ENCODE data around the gene GMEB1.

GMEB1 gene

DNA sequence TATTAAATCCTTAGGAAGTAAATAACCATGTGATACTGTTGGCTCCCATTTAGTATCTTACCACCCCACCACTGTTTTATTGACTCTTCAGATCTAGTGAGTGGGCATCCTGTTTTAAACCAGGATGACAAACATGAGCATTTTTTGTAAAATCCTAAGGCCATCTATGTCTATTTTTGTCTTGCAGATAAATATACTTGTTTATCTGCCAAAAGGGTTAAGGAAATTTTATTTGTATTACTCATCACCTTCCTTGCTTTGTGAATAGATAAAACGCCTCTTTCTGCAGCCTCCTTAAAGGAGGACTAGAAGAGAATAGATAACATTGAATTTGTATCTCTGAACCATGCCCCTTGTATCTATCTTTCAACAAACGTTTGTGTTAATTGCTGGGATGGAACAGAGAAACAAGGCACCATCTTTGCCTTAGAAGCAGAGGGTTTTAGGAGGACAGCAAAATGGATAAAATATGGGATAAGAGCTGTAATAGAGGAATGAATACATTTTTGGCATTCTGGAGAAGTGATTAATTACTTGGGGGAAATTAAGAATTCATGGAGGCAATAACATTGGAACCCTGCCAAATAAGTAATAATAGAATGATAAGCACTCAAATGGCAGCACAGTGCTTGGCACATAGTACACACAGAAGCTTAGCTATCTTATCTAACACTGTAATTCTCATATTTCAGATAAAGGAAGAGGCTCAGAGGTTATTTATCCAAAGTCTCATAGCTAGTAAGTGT lies 82.9 kb downstream of the GMEB1 start:
- no peak for DNase-seq

DNA sequence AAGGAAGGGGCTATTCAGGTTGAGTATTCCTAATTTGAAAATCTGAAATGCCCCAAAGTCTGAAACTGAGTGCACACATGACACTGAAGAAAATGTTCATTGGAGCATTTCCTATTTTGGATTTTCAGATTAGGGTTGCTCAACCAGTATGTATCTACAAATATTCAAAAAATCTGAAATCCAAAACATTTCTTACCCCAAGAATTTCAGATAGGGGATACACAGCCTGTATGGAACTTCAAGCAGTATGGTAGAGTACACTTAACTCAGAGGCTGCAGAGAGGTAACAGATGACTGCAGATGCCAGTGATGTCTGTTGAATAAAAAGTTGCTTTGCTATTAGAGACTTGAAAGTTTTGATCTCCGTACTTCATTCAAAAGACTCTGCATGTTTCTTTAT lies 87.1 kb downstream of the GMEB1 start:
- DNase-seq: no peak

DNA sequence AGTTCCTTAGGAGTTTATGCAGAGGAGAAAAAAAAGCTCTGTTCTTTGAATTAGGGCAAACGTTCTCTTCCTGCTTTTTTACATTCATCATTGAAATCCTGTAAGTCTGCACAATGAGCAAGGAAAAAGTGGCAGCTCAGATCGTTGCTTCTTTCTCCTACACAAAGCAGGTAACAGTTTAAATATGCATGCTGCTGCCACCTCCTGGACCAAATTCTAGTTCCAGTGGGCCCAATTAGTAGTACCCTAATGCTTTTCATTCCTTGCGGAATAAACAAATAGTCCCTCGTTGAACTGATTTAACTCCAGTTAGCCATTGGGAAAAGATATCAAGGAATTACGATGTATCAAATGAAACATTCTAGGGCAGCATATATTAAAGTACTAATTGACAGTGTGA lies 88.3 kb downstream of the GMEB1 start:
- peak in 1 of 3 experiments; percentile 23 for DNase-seq

- DNase-seq: no peak
Observed at GRCh38 chr1:28758420-28758819, 89.8 kb downstream of the GMEB1 start.

DNA sequence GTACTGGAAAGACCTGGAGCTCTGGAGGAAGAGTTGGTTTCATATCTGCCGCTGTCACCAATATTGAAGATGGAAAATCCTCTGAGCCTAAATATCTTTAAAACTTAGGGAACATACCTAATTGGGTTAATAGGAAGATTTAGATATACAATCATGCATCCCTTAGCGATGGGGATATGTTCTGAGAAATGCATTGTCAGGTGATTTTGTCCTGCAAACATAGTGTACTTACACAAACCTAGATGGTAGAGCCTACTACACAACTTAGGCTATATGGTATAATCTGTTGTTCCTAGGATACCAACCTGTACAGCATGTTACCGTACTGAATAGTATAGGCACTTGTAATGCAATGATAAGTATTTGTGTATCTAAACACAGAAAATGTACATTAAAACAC lies 90.7 kb downstream of the GMEB1 start:
- no peak for DNase-seq

DNA sequence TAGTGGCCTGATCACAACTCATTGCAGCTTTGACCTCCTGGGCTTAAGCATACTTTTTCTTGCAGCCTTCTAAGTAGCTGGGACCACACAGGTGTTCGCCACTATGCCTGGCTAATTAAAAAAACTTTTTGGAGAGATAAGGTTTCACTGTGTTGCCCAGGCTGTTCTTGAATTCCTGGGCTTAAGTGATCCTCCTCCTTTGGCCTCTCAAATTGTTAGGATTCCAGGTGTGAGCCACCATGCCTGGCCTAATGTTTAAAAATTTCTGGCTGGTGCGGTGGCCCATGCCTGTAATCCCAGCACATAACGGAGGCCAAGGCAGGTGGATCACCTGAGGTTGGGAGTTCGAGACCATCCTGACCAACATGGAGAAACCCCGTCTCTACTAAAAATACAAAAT lies 92.6 kb downstream of the GMEB1 start:
- DNase-seq: no peak

DNA sequence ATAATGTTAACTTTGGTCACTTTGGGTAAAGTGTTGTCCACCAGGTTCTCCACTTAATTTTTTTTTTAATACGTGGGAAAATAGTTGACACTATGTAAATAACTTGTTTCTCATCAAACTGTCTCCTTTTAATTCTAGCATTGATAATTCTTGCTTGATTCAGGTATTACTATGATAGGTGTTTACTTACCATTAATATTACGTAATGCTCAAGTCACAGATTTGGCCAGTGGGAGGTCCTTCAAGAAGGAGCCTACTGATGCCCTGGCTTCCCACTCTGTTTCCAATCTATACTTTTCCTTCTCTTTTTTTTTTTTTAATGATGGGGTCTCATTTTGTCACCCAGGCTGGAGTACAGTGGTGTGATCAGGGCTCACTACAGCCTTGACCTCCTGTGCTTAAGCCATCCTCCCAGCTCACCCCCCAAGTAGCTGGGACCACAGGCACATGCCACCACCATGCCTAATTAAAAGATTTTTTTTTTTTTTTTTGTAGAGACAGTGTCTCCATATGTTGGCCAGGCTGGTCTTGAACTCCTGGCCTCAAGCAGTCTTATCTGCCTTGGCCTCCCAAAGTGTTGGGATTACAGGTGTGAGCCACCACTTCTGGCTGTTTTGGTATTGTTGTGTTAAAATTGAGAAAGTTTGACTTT lies 98.1 kb downstream of the GMEB1 start:
- DNase-seq: no peak

Data from NCI-H1417 (cell line).